H54 (cell line): ENCODE measurements around the gene PTPN18.

Experiments
- DNase-seq: peaks from one replicate; pipeline ENCODE4 v3.0.0; 2011; ENCODE audit warnings: low spot score, mixed read lengths; ENCODE audit not compliant: insufficient read length
- FAIRE-seq: peaks from 3 replicates; lab custom pipeline; 2011; peaks lifted over from hg19 to GRCh38; lab: Jason Lieb, UNC
- POLR2A ChIP-seq: IDR thresholded peaks from 2 replicates; pipeline ENCODE4 v1.6.1; 2011; ENCODE audit warnings: low read depth, mild to moderate bottlenecking, low read length

PTPN18 gene

DNA sequence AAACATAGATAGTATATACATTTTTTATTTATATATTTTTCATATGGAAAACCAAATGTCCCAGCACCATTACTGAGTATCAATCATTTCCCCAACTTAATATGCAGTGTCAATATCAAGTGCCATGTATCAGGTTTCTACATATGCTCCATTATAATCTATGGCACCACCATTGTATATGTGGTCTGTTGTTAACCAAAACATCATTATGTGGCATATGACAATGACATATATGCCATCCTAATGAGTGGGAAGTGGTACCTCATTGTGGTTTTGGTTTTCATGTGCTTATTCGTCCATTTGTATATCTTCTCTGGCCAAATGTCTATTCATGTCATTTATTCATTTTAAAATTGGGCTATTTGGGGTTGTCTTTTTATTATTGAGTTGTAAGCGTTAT, 9.2 kb downstream of the PTPN18 start:
- DNase-seq: no peak
- FAIRE-seq: no peak
- TF ChIP-seq POLR2A: no peak

DNA sequence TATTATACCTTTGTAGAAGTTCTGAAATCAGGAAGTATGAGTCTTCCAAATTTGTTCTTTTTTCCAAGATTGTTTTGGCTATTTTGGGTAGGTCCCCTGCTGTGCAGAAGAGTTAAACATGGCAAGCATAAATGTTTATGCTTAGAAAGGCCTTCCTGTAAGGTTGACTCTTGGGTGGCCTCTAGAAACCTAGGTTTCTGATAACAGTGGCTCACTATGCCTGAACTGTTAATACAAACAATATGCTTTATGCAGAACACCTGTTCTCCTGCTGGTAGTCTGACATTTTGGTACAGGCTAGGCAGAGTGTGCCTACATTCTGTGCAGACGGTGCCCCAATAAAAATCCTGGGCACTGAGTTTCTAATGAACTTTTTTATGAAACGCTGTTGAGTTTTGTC, 10.1 kb downstream of the PTPN18 start:
- FAIRE-seq (no peak), DNase-seq (no peak)
- TF ChIP-seq POLR2A: no peak

DNA sequence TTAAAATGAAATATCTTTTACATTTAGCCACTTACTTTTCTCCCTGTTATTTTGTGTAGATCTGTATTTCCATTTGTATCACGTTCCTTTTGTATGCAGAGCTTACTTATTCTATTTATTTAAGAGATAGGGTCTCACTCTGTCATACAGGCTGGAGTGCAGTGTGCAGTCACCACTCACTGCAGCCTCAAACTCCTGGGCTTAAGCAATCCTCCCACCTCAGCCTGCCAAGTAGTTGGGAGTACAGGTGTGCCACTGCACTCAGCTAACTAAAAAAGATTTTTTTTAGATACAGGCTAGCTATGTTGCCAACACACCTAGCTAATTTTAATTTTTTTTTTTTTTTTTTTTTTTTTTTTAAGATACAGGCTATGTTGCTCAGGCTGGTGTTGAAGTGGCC, 10.9 kb downstream of the PTPN18 start:
- FAIRE-seq: no peak

DNA sequence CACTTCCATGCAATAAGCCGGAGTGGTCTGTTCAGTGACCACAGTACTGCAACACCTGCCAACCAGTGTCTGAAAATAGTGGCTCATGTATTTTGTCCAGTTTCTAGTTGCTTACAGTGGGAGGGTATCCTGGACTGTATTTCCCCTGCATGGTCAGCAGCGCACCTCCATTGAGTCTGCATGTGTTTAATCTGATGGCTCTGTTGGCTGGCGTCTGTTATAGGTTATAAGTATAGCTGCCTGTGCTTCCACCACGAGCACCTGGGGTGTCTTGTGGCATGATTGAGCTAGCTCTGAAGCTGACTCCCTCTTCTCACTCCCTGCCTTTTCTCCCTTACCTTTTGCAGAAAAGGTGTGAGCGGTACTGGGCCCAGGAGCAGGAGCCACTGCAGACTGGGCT, 12.9 kb downstream of the PTPN18 start:
- FAIRE-seq: no peak
- DNase-seq: no peak
- TF ChIP-seq POLR2A: no peak

More for the DNA sequence above, 10.9 kb downstream of the PTPN18 start:
- DNase-seq: no peak
- no peak for TF ChIP-seq POLR2A

DNA sequence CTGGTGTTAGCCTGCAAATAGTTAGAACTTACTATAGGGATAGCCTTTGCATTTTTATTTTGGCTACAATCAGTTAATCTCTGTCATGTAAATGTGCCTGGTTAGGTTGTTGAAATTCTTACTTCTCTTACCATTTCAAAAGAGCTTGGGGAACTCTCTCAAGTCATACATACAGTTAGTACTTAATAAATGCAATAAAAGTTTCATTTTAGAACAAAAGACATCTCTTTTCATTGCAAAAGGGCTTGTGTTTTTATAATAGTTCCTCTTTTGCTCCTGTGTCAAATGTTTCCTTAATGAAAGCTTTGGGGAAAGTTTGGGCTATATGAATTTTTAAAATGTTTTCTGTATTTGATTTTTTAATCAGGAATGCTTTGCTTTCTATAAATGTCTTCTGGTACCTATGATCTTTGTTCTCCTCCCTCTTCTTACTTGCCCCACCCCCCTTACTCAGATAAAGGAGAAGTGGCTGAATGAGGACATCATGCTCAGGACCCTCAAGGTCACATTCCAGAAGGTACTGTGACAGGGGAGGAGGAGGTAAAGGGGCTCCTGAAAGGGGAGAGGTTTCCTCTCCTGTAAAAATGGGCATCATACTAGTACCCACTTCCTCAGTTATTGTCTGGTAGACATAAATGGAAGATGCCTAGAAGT, 13.6 kb downstream of the PTPN18 start:
- no peak for TF ChIP-seq POLR2A
- DNase-seq: no peak
- FAIRE-seq: no peak

DNA sequence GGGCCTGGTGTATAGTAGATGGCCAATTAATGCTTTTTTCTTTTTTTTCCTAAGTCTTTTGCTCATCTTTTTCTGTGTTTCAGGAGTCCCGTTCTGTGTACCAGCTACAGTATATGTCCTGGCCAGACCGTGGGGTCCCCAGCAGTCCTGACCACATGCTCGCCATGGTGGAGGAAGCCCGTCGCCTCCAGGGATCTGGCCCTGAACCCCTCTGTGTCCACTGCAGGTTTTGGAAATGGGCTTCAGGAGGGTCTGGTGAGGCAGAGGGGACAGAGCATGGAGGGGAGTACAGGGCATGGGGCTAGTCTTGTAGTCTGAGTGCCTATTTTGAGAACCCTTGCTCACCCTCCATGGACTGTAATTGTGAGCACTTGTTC, 14.1 kb downstream of the PTPN18 start:
- DNase-seq (no peak), FAIRE-seq (no peak)

DNA sequence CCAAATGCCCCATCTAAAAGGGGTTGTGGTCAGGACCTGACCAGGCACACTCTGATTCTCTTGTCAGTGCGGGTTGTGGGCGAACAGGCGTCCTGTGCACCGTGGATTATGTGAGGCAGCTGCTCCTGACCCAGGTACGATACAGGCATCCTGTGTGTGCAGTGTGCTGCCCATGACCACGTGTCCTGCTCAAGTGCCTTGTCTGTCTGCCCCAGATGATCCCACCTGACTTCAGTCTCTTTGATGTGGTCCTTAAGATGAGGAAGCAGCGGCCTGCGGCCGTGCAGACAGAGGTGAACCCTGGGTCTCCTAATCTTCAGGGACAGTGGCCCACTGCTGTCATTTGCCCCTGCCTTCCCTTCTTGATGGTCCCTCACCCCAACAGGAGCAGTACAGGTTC, 14.6 kb downstream of the PTPN18 start:
- DNase-seq: no peak
- TF ChIP-seq POLR2A: no peak
- no peak for FAIRE-seq

More for the DNA sequence above, 14.1 kb downstream of the PTPN18 start:
- TF ChIP-seq POLR2A: no peak

DNA sequence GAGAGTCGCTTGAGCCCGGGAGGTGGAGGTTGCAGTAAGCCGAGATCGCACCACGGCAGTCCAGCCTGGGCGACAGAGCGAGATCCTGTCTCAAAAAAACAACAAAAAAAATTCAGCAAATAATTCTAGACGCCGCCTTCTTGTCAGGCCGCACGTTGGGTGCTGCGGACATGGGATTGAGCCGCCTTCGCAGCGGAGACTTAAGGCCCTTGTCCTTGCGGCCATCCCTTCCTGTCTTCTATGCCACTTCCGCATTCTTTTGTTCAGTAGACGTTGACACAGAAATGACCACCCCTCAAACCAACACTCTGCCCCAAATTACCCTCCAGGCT, 15.8 kb downstream of the PTPN18 start:
- DNase-seq (no peak), FAIRE-seq (no peak)
- TF ChIP-seq POLR2A: no peak

DNA sequence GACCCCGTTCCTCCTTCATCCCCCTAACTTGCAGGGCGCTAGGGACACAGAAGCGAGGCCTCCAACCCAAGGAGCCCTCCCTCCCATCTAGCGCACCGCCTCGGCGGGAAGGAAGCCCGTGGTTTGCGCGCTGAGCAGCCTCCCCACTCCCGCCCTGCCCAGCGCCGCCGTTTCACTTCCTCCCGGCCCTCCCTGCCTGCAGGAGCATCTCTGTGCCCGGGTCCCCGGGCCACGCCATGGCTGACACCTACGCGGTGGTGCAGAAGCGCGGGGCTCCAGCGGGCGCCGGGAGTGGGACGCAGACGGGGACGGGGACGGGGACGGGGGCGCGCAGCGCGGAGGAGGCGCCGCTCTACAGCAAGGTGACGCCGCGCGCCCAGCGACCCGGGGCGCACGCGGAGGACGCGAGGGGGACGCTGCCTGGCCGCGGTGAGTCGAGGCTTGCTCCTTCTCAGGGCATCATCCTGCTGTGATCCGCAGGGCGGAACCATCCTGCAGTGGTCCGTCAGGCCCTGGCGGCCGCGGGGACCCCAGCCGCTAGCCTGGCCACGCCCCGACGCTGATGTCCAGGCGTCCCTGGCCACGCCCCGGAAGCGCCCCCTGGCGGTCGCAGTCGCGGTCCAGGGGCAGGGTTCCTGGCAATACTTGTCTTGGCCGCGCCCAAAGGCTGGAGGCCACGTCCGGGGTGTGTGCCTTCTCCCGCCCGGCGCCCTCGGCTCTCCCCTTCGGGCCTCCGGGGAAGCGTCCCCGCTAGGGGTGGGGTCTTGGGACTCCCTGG, 16.4 kb downstream of the PTPN18 start:
- DNase-seq: peak; percentile 94
- no peak for FAIRE-seq
- peak; percentile 83 for TF ChIP-seq POLR2A

DNA sequence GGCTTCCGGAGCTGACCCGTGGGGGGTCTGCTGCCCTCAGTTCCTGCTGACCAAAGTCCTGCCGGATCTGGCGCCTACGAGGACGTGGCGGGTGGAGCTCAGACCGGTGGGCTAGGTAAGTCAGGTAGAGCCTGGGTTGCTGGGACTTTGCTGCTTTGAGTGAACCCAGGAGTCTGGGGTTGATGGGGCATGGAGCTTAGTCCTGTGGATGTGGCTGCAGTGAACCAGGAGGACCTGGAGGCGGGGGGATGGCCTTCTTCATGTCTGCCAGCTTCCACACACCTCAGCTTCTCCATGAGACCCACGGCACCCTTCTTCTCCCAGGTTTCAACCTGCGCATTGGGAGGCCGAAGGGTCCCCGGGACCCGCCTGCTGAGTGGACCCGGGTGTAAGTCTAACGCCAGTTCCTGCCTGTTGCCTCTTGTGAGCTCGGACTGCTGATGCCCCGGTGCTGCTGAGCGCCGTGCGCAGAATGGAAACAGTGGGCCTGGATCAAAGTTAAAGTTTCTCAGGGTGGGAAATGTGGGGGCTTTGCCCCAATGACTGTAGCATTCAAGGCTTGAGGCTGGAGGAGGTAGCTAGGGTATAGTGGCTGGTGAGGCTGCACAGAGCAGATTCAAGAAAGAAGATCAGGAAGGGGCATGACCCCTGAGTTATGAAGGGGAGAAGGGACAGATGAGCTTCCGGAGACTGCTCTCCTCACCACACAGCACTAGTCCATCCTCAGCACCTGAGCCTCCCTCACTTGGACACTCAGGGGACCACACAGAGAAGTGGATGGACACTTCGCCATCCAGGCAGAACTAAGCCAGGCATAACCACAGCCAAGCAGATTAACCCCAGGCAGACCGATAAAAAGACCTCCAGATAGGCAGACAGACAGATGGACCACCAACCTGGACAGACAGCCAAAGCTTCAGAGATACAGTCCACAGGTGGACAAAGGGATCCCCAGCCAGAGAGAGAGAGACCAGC, 17.3 kb downstream of the PTPN18 start:
- FAIRE-seq (no peak), DNase-seq (no peak)
- TF ChIP-seq POLR2A: no peak

DNA sequence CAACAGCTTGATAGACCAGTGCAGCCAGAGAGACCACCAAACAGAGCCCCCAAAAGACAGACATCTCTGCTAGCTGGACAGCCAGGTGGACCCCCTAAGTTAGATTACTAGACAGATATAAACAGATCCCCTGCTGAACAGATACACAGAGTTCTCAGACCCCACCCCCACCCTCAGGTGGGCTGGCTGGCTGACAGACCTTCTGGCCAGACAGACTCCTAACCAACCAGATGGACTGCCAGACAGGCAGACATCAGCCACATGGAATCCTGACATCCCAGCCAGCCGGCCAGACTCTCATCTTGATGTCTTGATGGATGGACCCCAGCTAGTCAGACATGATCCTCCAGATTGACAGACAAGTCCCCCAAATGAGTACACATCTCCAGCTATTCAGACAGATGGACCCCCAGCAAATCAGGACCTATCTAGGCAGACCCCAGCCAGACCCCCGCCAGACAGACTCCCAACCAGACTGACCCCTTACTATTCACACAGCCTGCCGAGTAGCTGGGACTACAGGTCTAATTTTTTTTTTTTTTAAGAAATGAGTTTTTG, 18.0 kb downstream of the PTPN18 start:
- no peak for FAIRE-seq
- TF ChIP-seq POLR2A: no peak

DNA sequence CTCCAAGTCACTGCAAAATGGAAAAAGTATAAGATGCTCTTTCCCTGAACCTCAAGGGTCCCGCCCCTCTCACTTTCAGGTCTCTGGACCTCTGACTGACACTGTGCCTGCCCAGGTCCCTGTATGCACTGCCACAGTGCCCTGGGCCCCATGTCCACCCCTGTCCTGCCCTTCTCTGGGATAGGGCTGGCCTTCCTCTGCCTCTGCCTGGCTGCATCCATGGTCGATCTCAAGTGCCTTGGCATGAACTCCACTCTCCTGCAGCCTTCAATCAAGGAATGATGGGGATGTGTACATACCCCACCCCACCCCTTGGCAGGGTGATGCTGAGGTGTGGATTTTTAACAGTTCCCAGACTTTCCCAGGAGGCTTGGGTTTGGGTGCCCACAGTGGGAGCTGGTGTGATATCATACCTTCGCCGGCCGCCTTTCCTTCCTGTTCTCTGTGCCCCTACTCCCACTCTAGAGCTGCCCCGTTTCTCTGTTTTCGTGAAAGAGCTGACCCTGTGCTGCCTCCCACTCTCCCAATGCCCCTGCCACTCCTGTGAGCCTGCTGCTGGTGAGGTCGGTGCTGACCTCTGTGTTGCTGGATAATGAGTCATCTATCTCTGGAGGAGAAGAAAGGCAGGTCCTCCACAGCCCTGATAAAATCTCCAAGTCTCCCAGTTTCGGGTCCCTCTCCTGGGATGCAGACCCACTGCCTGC, 18.9 kb downstream of the PTPN18 start:
- DNase-seq (peak; percentile 61), FAIRE-seq (no peak)
- no peak for TF ChIP-seq POLR2A

More for the DNA sequence above, 18.0 kb downstream of the PTPN18 start:
- DNase-seq: no peak
